NCI-H2081 (cell line): ENCODE measurements around the gene AFG1L.

Experiments used
- DNase-seq, 2 experiments: peaks; one replicate each; lab custom pipeline; 2025; lab: John Stamatoyannopoulos, UW

Gene AFG1L

GRCh38 chr6:108454356-108454755, 159.5 kb downstream of the AFG1L start:
- DNase-seq, result no peak

GRCh38 chr6:108455688-108456087, 160.8 kb downstream of the AFG1L start:
- no peak for DNase-seq

GRCh38 chr6:108463784-108464183, 168.9 kb downstream of the AFG1L start:
- no peak for DNase-seq

DNA sequence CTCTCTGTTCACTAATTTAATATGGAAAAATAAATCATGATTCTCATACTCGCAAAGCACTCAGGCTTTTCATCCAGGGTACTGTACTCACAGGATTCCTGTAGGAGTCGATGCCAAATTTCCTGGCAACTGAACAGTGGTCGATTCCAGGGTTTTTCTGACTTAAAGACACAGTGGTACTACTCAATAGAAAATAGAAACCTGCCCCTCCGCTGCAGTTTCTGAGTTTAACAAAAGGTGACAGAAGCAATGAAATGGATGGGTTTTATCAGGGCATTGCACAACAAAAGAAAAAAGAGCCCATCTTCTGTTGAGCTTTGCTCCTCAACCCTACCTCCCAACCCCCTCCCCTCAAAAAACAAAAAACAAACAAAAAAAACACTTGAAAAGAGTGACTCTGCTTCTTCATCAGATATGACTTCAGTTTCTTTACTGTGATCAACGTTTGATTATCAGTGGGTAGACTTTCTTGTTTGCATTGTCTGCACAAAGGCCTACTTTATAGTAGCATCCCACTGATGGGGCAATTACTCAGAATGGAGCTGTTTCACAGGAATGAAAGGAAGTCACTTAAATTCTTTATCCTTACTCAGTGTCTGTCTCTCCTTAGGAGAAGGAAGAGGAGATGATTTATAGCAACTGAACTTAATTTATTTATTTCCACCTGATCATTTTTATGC, 169.7 kb downstream of the AFG1L start:
- no peak for DNase-seq

GRCh38 chr6:108465098-108465495, 170.2 kb downstream of the AFG1L start:
- no peak for DNase-seq

- no peak for DNase-seq
Measured at GRCh38 chr6:108468346-108468745, 173.5 kb downstream of the AFG1L start.

DNA sequence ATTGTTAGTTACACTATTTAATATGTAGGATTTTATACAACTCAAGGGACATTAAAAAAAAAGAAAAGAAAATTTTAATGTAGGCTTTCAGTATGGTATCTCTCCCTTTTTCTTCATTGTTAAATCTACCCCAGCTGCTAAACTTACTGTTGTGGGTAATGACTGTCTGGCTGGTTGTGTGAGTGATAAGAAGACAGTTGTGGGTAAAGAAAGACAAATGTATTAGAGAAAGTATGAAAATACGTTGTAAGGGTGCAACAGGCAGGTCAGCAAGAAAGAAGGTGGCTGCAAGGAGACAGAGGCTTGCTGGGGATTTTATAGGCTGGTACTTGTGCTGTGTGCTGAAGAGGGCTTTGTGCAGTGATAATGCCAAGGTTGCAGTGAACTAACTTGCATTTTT, 174.5 kb downstream of the AFG1L start:
- DNase-seq, result no peak

DNA sequence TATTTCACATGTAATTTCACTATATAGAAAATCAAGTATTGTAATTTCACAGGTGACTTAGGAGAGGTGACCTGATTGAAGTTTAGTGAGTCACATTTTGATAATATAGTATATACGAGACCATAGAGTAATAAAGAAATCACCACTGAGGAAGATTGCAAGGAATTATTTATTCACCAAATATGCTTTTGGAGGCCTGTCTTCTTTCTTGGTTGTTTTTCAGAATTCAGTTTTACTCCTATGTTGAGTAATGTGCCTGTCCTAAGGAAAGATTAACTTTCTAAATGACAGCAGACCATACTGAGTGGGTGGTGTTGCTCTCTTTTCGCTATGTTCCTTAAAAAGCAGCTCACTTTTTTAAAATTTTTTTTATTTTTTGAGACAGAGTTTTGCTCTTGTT, 178.3 kb downstream of the AFG1L start:
- DNase-seq, result no peak

- peak in 1 of 2 experiments; percentile 5 for DNase-seq
Measured at GRCh38 chr6:108476376-108476775, 181.5 kb downstream of the AFG1L start.

DNA sequence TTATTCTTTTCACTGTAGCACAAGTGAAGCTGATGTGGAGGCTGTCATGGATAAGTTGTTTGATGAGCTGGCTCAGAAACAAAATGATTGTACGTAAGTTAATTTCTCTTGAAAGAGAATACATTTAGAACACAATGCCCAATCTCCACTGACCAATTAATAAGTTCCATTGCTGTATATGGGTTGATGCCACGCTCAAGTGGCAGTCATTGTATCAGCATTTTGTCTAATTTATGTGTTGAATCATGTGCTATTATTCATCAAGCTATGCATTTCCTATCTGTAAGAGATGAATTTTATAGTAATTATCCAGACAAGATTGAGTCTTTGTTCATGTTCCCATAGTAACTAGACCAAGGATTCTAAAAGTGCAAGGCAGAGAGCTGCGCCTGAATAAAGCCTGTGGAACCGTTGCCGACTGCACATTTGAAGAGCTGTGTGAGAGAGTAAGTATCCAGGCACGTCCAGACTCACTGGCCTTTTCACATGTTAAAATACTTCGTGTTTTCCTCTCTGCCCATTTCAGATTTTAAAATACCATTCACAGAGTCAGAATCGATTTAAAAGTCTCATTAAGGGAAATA, 182.1 kb downstream of the AFG1L start:
- peak in 1 of 2 experiments; percentile 5 for DNase-seq

DNA sequence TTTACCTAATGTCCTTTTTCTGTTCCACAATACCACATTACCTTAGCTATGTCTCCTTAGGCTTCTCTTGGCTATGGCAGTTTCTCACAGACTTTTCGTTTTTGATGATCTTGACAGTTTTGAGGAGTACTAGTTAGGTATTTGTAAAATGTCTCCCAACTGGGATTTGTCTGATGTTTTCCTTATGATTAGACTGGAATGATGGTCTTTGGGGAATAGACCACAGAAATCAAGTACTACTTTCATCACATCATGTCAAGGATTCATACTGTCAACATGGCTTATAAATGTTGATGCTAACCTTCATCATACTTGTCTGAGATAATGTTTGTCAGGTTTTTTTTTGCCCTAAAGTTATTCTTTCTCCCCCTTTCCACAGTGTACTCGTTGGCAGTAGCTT, 187.7 kb downstream of the AFG1L start:
- DNase-seq, result no peak

DNA sequence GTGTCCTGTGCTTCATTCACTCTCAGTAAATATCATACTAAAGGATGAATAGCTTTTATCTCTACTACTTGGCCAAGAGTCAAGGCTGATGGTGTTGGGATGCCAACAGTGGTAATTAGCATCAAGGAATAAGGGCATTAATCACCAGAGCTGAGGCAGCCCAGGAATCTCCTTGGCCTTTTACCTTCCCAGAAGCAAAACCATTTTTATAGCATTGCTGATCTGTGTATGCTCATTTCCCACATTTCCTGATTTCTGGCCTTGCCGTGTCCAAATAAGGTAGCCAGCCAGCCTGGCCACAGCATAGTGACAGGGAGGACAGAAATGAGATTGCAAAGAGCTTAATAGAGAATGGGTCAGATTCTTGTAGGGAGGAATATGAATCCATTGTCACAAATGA, 189.2 kb downstream of the AFG1L start:
- no peak for DNase-seq

DNA sequence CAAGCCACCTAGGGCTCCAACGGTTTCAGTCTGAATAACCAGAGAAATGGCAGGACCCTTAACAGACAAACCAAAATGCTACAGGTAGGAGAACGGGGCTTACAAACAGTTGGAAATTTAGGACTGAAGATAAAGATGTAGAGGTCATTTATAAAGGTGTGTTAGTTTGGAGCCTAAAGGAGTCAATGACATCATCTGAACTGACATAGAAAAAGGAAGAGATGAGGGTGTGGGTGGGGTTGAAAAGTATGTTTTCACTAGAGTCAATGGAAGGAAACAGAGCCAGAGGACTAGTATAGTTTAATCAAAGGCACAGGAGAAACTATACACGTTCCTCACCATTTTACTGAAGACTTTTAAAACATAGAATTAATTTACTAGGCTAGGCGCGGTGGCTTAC, 194.8 kb downstream of the AFG1L start:
- no peak for DNase-seq

- peak in 1 of 2 experiments; percentile 1 for DNase-seq
Measured at GRCh38 chr6:108492131-108492766, 197.4 kb downstream of the AFG1L start.

- no peak for DNase-seq
Measured at GRCh38 chr6:108494434-108494833, 199.6 kb downstream of the AFG1L start.

DNA sequence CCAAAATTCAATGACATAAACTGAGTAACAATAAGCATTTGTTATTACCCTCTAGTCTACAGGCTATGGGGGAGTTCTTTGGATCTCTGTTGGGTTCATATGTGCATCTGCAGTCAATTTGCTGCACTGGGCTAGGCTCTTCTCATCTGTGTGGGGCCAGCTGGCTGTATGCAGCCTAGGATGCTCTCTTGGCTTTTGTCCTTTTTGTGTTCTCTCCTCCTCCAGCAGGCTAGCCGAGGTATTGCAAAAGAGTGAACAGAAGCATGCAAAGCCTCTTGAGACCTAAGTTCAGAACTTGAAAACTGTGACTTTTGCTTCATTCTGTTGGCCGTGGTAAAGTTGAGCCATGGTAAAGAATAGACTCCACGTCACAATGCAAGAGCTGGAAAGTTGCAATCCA, 203.0 kb downstream of the AFG1L start:
- no peak for DNase-seq

DNA sequence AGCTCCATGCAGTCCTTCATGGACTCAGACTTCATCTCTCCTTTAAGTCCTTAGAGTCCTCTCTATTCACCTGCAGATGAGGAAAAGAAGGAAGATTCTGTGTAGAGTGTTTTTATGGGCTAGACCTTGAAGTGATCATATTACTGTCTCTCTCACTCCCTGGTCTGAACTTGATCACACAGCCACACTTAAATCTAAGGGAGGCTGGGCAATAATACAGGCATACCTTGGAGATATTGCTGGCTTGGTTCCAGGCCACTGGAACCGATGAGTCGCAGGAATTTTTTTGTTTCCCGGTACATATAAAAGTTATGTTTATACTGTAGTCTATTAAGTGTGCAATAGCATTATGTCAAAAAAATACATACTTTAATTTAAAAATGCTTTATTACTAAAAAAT, 206.7 kb downstream of the AFG1L start:
- DNase-seq, result no peak

DNA sequence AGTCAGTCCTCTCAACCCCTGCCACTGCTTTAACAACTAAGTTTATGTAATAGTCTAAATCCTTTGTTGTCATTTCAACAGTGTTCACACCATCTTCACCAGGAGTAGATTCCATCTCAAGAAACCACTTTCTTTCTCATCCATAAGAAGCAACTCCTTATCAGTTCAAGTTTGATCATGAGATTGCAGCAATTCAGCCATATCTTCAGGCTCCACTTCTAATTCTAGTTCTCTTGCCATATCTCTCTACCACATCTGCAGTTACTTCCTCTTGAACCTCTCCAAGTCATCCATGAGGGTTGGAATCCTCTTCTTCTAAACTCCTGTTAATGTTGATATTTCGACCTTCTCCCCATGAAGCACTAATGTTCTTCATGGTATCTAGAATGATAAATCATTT, 208.0 kb downstream of the AFG1L start:
- no peak for DNase-seq

- no peak for DNase-seq
Measured at GRCh38 chr6:108507316-108507715, 212.5 kb downstream of the AFG1L start.

DNA sequence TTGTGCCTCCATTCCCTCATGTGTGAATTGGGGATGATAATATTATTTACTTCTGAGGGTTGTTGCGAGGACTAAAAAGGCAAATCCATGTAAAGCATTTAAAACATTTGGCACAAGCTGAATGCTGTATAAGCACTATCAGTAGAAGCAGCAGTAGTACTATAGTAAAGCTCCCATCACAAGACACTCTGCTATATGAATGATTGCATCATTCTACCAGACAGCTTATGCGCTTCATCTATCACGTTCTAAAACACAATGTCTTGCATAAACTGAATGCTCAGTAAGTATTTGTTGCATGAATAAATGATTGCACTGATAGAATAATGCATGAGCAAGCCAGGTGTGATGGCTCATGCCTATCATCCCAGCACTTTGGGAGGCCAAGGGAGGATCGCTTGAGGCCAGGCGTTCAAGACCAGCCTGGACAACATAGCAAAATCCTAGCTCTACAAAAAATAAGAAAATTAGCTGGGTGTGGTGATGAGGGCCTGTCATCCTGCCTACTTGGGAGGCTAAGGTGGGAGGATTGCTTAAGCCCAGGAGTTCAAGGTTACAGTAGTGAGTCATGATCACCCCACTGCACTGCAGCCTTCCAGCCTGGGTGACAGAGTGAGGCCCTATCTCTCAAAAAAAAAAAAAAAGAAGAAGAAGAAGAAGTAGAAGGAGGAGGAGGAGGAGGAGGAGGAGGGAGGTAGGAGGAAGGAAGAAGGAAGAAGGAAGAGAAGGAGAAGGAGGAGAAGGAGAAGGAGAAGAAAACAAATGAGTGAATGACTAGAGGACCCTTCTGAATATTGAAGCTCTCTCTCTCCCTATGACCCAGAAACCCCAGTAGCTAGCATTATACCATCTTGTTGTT, 215.8 kb downstream of the AFG1L start:
- no peak for DNase-seq

DNA sequence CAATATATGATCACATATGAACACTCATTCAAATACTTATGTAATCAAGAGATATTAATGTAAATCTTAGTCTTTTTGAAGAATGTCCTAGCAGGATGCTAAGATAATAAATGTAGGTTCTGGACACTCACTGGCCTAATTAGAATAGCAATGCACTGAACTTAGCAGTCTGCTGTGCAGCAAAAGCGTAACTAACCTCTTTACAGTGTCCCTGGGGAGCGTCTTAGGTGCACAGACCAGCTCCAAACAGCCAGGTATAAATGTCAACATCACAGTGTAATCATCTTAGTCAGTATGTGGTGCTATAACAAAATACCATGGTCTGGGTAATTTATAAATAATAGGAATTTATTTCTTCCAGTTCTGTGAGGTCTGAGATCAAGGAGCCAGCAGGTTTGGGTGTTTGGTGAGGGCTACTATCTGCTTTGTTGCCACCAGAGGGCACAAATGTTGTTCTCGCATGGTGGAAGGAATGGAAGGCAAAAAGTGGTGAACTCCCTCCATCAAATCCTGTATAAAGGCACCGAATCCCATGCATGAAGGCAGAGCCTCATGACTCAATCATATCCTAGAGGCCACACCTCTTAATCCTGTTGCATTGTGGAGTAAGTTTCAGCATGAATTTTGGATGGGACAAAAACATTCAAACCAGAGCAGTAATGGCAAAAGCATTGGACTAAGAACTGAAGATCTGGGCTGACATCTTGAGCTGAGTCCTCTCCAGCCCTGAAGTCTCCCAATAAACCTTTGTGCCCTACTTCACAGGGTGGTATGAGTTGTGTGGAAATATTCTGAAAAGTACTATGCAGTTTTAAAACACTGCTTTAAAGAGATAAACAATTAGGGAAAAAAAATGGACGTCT, 224.1 kb downstream of the AFG1L start:
- DNase-seq, result no peak
